GM12878 (cell line): Measurements from ENCODE around the gene IPO11. TPM values are rescaled to one million over a fixed set of nuclear protein-coding genes. Genes with fewer than 3 reads are reported as not detected.

ENCODE experiments used
- ATAC-seq: fragments of 200-7000 bp; cut with Tn5 transposase; 3 replicates; pipeline ENCODE4 v1.9.1; 2020; ENCODE audit warnings: mild to moderate bottlenecking, moderate library complexity
- BruUV-seq: library from RNA; stranded (reverse); fragments of 400-500 nt; replicated peaks from 2 replicates; lab custom pipeline; 2021; lab: Mats Ljungman, UMichigan
- CTCF ChIA-PET: fragments of 300-600 bp; sonication (Branson Sonifier 250); formaldehyde crosslinking; extraction: SDS; loops from one replicate; lab custom pipeline; 2021; ENCODE audit warnings: inconsistent platforms; lab: Yijun Ruan, JAX
- POLR2A ChIA-PET: fragments of 350-600 bp; formaldehyde crosslinking; extraction: SDS; loops from one replicate; lab custom pipeline; 2021; ENCODE audit warnings: inconsistent platforms; lab: Charles Lee
- RAD21 ChIA-PET: fragments of 300-600 bp; sonication (Branson Sonifier 250); formaldehyde crosslinking; loops from one replicate; lab custom pipeline; 2023; ENCODE audit warnings: antibody characterized with exemption; ENCODE audit not compliant: unreplicated experiment; lab: Charles Lee
- SMC1A ChIA-PET: fragments of 300-600 bp; sonication (Branson Sonifier 250); formaldehyde crosslinking; loops from one replicate; lab custom pipeline; 2023; ENCODE audit not compliant: unreplicated experiment, uncharacterized antibody; lab: Charles Lee
- DNase-seq: peaks from one replicate; pipeline ENCODE4 v3.0.0-alpha.2; 2011; ENCODE audit warnings: low read depth, low spot score
- FAIRE-seq: peaks from 3 replicates; lab custom pipeline; 2011; peaks lifted over from hg19 to GRCh38; lab: Jason Lieb, UNC
- H2AFZ ChIP-seq: 2 replicates; pipeline ENCODE4 v1.6.0; 2011; ENCODE audit warnings: low read depth, low read length, control low read depth; ENCODE audit not compliant: control insufficient read depth
- H3K27ac ChIP-seq: 2 replicates; pipeline ENCODE4 v1.5.1; 2011; ENCODE audit warnings: control low read depth; ENCODE audit not compliant: control insufficient read depth, insufficient read depth
- H3K27me3 ChIP-seq, 2 experiments: replicated peaks in 1 of 2; 2 replicates each; pipeline versions ENCODE4 v1.6.0 to v1.6.1; 2011; ENCODE audit warnings: low read length in 1 of 2; ENCODE audit not compliant: control insufficient read depth in 2 of 2, insufficient read depth in 2 of 2
- H3K36me3 ChIP-seq, 2 experiments: 2 replicates each; pipeline ENCODE4 v1.5.1; 2011; ENCODE audit warnings: low read length in 1 of 2; ENCODE audit not compliant: control insufficient read depth in 2 of 2, insufficient read depth in 2 of 2
- H3K4me1 ChIP-seq: 2 replicates; pipeline ENCODE4 v1.6.1; 2011; ENCODE audit warnings: mild to moderate bottlenecking, low read length, moderate library complexity, mixed read lengths; ENCODE audit not compliant: control insufficient read depth, insufficient read depth
- H3K4me2 ChIP-seq: 2 replicates; pipeline ENCODE4 v1.6.0; 2011; ENCODE audit warnings: control low read depth; ENCODE audit not compliant: control insufficient read depth, insufficient read depth
- H3K4me3 ChIP-seq: fragments of 200-600 bp; sonication (generic); 2 replicates; pipeline ENCODE4 v1.5.1; 2016
- H3K79me2 ChIP-seq: 2 replicates; pipeline ENCODE4 v1.6.0; 2011; ENCODE audit warnings: low read length; ENCODE audit not compliant: control insufficient read depth, insufficient read depth
- H3K9ac ChIP-seq: 2 replicates; pipeline ENCODE4 v1.8.0; 2011; ENCODE audit warnings: low read length, control low read depth, mixed read lengths; ENCODE audit not compliant: control insufficient read depth, insufficient read depth
- H3K9me3 ChIP-seq: replicated peaks from 3 replicates; pipeline ENCODE4 v1.5.1; 2011; ENCODE audit warnings: mild to moderate bottlenecking, low read length; ENCODE audit not compliant: control insufficient read depth, insufficient read depth
- H4K20me1 ChIP-seq: 2 replicates; pipeline ENCODE4 v1.6.0; 2011; ENCODE audit not compliant: control insufficient read depth, insufficient read depth
- CHD4 ChIP-seq: fragments of 200-600 bp; sonication (generic); IDR thresholded peaks from 2 replicates; pipeline ENCODE4 v1.6.1; 2016; ENCODE audit warnings: mild to moderate bottlenecking
- CUX1 ChIP-seq: IDR thresholded peaks from 2 replicates; pipeline ENCODE4 v1.6.1; 2012; ENCODE audit warnings: improper control_type of control experiment, low read depth, low read length; ENCODE audit not compliant: insufficient replicate concordance
- GATAD2B ChIP-seq: fragments of 450-650 bp; conservative IDR thresholded peaks from 2 replicates; pipeline ENCODE4 v1.6.1; 2017; ENCODE audit warnings: low read depth, mild to moderate bottlenecking, moderate library complexity
- RCOR1 ChIP-seq: conservative IDR thresholded peaks from 2 replicates; pipeline ENCODE4 v1.6.1; 2012; ENCODE audit warnings: low read depth, low read length, improper control_type of control experiment
- SIX5 ChIP-seq: IDR thresholded peaks from 2 replicates; pipeline ENCODE4 v1.6.1; 2011; ENCODE audit warnings: mild to moderate bottlenecking, low read depth, low read length, moderate library complexity; ENCODE audit not compliant: severe bottlenecking
- SMARCA5 ChIP-seq: fragments of 450-650 bp; IDR thresholded peaks from 2 replicates; pipeline ENCODE4 v1.6.1; 2017; ENCODE audit warnings: mild to moderate bottlenecking
- SUPT20H ChIP-seq: IDR thresholded peaks from 2 replicates; pipeline ENCODE4 v1.6.1; 2011; ENCODE audit warnings: low read depth, mild to moderate bottlenecking, low read length, moderate library complexity, borderline replicate concordance; ENCODE audit not compliant: control insufficient read depth
- TAF1 ChIP-seq: IDR thresholded peaks from 2 replicates; pipeline ENCODE4 v1.6.1; 2011; ENCODE audit warnings: mild to moderate bottlenecking, low read depth, low read length, borderline replicate concordance
- TBL1XR1 ChIP-seq: IDR thresholded peaks from 2 replicates; pipeline ENCODE4 v1.6.1; 2012; ENCODE audit warnings: low read depth, low read length, improper control_type of control experiment
- ZNF24 ChIP-seq: fragments of 450-650 bp; IDR thresholded peaks from 2 replicates; pipeline ENCODE4 v1.6.1; 2017; ENCODE audit warnings: antibody characterized with exemption, mild to moderate bottlenecking
- WGBS: methylation state at CpG from one replicate; pipeline ENCODE4 v1.1.6; 2016; ENCODE audit warnings: low lambda C conversion rate; ENCODE audit not compliant: insufficient replicate concordance, insufficient coverage; ENCODE audit errors: missing lambda C conversion rate; 5-methylcytosine and 5-hydroxymethylcytosine counted together
- in situ Hi-C: fragments of 300-500 bp; cut with MboI; formaldehyde crosslinking; loops from 9 replicates; pipeline ENCODE4 v1.14.3; 2018; ENCODE audit warnings: mixed read lengths
- intact Hi-C: fragments of 100-400 bp; cut with micrococcal nuclease; formaldehyde crosslinking; loops from one replicate; pipeline ENCODE4 v1.14.2; 2022; ENCODE audit not compliant: unreplicated experiment
- polyA plus RNA-seq, 11 experiments: library from polyadenylated mRNA; depleted of rRNA in 4 of 11; unstranded in 6 of 11; stranded (reverse) in 5 of 11; fragments of >200 nt; fragmentation: Nextera tagmentation in 4 of 11; fragmentation: Illumina TruSeq in 1 of 11; extraction: Ambion mirVana in 4 of 11; extraction: Trizol in 1 of 11; gene quantifications; 1 replicate in 1 of 11; 2 replicates in 10 of 11; pipeline versions ENCODE4 v1.2.1 to v1.2.3, GENCODE V29; 2011 to 2016; ENCODE audit warnings: inconsistent platforms in 2 of 11, missing spikeins in 2 of 11, low read depth in 1 of 11
- total RNA-seq, 4 experiments: library from RNA; depleted of rRNA in 3 of 4; stranded (reverse); fragments of >200 nt in 3 of 4; fragmentation: Illumina TruSeq in 1 of 4; extraction: Trizol in 1 of 4; gene quantifications; 2 replicates each; pipeline versions ENCODE4 v1.2.1 to v1.2.3, GENCODE V29; 2013 to 2021
- TF ChIP-seq, protein P1 (sequence below): fragments of 450-650 bp; formaldehyde crosslinking; IDR thresholded peaks from 2 replicates; pipeline ENCODE4 v1.4.0; 2020; ENCODE audit warnings: mild to moderate bottlenecking, moderate library complexity
- TF ChIP-seq, protein P2 (sequence below): fragments of 450-650 bp; formaldehyde crosslinking; IDR thresholded peaks from 2 replicates; pipeline ENCODE4 v1.5.0; 2022; ENCODE audit warnings: mild to moderate bottlenecking, missing genetic modification characterization

Gene IPO11
- total and polyA plus RNA-seq, 10 of the 15 experiments (the other 5 are each of a cell fraction or from before 2014, with no cell fraction given), result 14.1 to 49.3 (median 29.8) TPM

DNA sequence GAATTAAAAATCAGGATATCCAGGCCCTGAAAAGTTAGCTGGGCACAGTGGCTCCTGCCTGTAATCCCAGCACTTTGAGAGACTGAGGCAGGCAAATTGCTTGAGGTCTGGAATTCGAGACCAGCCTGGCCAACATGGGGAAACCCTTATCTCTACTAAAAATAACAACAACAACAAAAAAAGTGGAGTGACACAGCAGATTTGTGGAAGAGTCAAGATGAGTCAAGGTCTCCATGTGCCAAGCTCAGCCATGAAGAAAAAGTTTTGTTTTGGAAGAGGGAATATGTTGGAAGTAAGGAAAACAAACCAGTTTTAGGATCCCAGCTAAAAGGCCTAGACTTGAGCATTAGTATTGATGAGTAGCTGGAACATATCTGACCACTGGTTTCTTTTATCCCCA lies 180.8 kb downstream of the IPO11 start:
- POLR2A ChIA-PET, result interaction anchor here (0.8 kb wide), 1 partner anchor 12 kb away, joined by 3 read pairs; no protein-coding TSS in a partner anchor
- Histone ChIP-seq H3K9ac (no peak overlapping the region), H3K9me3 (no peaks in the 10 kb centered on the region), H3K4me3 (no peak overlapping the region), H2AFZ (no peak overlapping the region), H3K4me1 (no peaks in the 10 kb centered on the region; the same call in 1 of the 2 replicates), H4K20me1 (no peaks in the 10 kb centered on the region), H3K27me3 (no peaks in the 10 kb centered on the region), H3K79me2 (no peaks in the 10 kb centered on the region), H3K36me3 (peaks cover 0 to 2% of the 10 kb centered on the region in 2 experiments; a peak in 2 of 4 replicates), H3K27ac (no peak overlapping the region), H3K4me2 (no peak overlapping the region)
- BruUV-seq, result no TSS peak
- WGBS, result 53% methylated on average over 1 of the region's 1 CpG
- intact Hi-C loops, result no loop called here
- no peak for ATAC-seq
- DNase-seq, result no peak
- in situ Hi-C loops, result no loop called here
- CTCF ChIA-PET, result no interaction called here
- SMC1A ChIA-PET, result interaction anchor here (1.3 kb wide), 1 partner anchor 10 kb away, joined by 3 read pairs; no protein-coding TSS in a partner anchor
- RAD21 ChIA-PET, result no interaction called here
- FAIRE-seq, result no peak
- TF ChIP-seq, protein P1, sequence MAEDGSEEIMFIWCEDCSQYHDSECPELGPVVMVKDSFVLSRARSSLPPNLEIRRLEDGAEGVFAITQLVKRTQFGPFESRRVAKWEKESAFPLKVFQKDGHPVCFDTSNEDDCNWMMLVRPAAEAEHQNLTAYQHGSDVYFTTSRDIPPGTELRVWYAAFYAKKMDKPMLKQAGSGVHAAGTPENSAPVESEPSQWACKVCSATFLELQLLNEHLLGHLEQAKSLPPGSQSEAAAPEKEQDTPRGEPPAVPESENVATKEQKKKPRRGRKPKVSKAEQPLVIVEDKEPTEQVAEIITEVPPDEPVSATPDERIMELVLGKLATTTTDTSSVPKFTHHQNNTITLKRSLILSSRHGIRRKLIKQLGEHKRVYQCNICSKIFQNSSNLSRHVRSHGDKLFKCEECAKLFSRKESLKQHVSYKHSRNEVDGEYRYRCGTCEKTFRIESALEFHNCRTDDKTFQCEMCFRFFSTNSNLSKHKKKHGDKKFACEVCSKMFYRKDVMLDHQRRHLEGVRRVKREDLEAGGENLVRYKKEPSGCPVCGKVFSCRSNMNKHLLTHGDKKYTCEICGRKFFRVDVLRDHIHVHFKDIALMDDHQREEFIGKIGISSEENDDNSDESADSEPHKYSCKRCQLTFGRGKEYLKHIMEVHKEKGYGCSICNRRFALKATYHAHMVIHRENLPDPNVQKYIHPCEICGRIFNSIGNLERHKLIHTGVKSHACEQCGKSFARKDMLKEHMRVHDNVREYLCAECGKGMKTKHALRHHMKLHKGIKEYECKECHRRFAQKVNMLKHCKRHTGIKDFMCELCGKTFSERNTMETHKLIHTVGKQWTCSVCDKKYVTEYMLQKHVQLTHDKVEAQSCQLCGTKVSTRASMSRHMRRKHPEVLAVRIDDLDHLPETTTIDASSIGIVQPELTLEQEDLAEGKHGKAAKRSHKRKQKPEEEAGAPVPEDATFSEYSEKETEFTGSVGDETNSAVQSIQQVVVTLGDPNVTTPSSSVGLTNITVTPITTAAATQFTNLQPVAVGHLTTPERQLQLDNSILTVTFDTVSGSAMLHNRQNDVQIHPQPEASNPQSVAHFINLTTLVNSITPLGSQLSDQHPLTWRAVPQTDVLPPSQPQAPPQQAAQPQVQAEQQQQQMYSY (CRISPR knock-in tag), result no peak
- no peak for TF ChIP-seq GATAD2B
- no peak for TF ChIP-seq SUPT20H
- no peak for TF ChIP-seq CHD4
- TF ChIP-seq SMARCA5, result no peak
- TF ChIP-seq SIX5, result no peak
- TF ChIP-seq, protein P2, sequence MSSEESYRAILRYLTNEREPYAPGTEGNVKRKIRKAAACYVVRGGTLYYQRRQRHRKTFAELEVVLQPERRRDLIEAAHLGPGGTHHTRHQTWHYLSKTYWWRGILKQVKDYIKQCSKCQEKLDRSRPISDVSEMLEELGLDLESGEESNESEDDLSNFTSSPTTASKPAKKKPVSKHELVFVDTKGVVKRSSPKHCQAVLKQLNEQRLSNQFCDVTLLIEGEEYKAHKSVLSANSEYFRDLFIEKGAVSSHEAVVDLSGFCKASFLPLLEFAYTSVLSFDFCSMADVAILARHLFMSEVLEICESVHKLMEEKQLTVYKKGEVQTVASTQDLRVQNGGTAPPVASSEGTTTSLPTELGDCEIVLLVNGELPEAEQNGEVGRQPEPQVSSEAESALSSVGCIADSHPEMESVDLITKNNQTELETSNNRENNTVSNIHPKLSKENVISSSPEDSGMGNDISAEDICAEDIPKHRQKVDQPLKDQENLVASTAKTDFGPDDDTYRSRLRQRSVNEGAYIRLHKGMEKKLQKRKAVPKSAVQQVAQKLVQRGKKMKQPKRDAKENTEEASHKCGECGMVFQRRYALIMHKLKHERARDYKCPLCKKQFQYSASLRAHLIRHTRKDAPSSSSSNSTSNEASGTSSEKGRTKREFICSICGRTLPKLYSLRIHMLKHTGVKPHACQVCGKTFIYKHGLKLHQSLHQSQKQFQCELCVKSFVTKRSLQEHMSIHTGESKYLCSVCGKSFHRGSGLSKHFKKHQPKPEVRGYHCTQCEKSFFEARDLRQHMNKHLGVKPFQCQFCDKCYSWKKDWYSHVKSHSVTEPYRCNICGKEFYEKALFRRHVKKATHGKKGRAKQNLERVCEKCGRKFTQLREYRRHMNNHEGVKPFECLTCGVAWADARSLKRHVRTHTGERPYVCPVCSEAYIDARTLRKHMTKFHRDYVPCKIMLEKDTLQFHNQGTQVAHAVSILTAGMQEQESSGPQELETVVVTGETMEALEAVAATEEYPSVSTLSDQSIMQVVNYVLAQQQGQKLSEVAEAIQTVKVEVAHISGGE (CRISPR knock-in tag), result no peak
- TF ChIP-seq CUX1, result no peak
- TF ChIP-seq ZNF24, result no peak
- no peak for TF ChIP-seq TBL1XR1
- TF ChIP-seq RCOR1, result no peak
- TF ChIP-seq TAF1, result no peak
